Effector CD8-positive, alpha-beta T cell (primary cell): ENCODE results near the gene CAMK4.

Experiments used
- DNase-seq: peaks from one replicate; lab custom pipeline; 2025; lab: John Stamatoyannopoulos, UW

CAMK4 gene

DNA sequence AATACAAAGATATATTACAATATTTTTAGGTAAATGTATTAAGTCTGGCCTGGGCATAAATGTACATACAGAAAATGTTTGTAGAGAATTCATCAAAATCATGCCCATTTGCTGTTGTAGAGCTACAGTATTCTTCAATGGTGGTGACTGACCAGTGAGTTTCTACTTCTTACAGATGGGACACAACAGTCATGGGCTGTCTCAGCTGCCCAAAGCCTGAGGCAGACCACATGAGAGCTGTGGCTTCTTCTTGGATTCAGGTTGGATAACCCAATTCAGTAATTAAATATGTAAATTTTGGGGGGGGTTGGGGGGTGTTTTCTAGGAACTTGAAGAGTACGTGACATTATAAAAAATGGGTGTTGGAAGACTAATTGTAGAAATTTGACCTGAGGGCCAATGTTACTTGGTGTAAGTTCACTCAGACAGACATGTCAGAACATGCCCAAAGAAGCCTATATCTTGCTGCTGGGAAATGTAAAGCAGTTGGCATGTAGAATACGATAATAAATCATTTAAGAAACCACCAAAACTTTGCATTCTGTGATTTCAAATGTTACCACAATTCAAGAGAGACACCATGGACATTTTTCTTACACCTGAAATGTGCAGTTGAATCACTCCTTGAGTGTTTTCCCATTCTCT lies 270.3 kb downstream of the CAMK4 start:
- DNase-seq = no peak

DNA sequence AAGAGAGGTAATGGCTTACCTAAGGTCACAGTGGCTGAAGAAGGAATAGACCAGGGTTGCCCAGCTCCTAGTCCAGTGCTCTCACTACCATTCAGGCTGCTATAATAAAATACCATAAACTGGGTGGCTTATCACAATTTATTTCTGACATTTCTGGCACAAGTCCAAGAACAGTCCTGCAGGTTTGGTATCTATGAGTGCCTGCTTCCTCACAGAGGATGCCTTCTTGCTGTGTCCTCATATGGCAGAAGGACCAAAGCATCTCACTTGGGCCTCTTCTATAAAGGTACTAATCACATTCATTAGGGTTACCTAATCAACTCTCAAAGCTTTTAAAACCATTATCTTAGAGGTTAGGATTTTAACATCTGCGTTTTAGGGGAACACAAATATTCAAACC lies 271.0 kb downstream of the CAMK4 start:
- no peak for DNase-seq

DNA sequence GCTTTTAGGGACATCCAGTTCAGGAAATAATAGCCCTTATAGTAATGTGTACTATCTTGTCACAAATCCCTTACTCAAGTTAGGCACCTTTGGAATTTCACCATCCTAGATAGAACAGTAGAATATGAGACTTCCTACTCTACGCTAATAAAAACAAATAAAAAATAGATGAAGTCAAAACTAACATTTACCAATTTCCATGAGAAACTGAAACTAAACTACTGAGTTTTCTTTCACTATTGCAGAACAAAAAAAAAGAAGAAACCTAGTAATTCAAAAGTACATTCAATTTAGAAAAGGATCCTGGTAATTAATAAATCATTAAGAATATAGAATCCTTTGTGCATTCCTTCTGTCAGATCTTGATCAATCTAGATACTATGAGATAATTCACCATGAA lies 274.2 kb downstream of the CAMK4 start:
- DNase-seq = no peak

DNA sequence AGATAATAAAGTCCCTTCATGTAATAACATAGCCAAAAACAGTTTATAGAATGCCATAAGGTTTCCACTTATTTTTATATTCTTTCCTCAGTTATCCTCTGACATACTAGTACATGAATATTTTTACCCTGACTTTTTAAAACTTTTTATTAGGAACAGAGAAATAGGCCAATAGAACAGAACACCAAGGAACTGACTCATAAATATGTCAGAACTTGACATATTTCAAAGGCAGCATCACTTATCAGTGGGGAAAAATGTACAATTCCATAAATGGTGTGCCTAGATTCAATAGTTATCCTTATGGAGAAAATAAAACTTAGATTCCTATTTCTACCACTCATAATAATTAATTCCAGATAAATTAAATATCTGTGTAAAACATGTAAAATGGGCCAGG lies 278.8 kb downstream of the CAMK4 start:
- no peak for DNase-seq

DNA sequence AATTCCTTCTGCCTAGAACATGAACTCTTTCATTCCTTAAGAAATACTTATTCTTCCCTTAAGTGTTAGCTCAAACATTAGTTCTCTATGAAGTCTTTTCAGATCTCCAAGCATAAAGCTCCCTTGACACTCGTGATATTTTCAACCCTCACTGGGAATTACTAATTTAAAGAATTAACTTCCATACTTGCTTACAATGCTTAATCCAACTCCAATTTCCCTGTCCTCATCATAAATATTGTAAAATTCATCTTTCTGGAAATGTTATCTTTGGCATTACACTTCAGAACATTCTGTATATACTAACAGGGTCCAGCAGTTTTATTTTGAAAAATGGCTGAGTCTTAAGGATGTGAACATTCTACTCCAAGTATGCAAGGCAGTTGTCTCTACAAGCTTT lies 280.9 kb downstream of the CAMK4 start:
- DNase-seq = no peak

DNA sequence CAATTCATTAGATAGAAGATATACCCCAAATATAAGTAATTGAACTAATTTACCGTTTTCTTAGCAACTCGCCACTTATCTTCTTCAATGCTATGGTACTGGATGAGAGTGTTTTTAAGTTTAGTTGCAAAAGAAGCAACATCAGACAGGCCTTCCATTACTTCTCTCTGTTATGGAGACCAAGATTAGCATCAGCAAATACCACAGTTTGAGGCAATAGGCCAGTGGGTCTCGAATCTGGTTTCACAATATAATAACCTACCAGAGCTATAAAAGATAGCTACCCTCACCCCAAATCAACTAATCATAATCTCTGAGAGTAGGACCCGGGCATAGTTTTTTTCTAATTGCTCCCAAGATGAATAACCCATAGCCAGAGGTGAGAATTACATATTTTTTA lies 283.1 kb downstream of the CAMK4 start:
- no peak for DNase-seq

DNA sequence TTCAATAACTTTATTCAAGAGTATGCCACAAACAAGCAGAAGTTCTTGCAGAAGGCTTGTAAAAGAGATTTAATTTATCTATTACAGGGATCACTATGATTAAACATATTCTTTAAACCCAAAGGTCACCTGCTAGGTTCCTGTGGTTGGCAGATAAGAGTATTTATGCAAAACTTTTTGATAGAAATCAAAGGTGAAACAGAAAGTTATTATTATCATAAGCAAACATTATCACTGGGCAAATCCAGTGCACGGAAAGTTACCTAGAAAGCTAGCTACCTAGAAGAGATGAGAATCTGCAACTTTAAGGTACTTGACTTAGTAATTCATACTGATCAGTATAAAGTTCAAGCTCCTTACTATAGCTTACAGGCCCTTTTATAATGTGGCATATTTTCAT lies 284.9 kb downstream of the CAMK4 start:
- no peak for DNase-seq

DNA sequence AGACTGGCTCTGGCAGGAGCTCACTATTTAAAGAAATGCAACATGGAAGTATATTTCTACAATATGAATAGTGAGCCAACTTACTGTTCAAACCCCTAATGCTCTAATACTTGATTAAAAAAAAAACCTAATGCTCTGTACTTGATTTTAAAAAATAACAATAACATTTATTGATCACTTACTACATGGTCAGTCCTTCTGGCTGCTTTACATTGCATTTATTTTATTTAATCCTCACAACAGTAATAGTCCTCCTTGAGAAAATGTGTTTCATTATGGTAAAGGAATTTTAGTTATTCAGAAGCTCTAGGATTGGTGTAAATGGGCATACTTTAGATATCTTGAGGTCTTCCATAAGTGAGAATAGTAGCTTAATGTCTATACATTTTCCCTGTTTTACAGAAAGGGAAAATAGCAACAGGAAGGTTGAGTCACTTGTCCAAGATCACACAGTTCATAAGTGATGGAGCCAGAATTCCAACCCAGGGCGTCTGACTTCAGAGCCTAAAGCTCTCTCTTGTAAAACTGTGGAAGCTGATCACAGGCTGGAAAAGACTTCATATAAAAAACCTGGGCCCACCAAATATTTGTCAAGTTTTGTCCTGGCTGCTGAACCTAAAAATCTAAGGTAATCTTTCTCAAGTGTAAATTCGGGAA lies 287.1 kb downstream of the CAMK4 start:
- no peak for DNase-seq

DNA sequence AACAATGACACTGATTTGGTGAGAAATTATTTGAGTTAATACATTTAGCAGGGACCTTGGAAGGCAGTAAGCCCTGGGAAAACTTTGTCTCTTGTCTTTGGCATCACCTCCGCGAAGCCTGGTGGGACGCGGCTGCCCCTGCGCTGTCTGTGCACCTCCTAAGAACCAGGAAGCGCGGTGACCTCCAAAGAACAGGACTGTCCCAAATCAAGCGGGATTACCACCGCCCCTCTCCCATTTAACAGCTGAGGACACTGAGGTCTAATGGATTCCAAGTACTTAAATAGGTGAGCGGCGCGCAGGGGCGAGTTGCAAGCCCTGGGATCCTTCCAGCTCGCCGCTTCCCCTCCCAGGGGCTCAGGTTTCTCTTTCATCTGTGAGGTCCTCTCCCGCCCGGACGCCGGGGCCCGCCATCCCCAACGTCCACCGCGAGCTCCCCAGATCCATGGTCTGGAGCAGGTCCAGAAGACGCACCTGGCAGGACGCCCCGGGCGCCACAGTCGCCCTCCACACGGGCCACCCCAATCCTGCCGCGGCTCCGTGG lies 287.7 kb downstream of the CAMK4 start:
- peak; percentile 26 for DNase-seq

DNA sequence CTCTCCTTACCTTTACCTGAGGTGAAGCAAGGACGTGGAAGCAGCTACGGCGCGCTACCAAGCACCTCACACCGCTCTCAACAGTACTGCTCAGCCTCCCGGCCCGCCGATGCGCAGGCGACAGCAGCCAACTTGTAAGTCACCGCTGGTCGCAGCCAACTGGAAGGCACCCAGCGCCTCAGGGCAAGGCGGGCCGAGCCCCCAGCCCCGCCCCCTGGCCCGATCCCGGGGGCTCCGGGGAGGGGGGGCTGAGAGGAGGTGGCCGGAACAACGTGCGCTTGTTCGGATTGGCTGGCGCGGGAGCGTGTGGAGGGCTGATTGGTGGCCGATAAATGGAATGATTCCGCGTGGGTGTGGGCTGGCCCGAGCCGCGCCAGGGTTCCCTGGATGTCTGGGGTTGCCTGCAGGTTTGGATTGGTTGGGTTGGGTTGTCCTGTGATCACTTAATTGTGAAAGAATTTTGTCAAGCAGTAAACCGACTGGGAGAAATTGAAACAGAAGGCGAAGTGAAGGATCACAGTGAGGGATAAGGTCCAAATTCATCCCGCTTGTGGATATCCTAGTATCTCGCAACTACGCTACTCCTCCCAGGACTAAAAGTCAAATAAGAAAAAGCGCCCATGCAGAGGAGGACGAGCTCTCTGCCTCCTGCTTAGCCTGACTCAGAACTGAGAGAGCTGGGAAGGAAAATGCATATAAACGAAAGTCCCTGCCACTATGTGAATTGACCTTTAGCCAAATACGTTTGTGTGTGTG lies 288.4 kb downstream of the CAMK4 start, which contains the start of gene STARD4:
Gene STARD4, minus strand, starts transcription at position 161 of the 756 bp plus-strand sequence. CDS start 5,102 bp downstream, outside the sequence.
- peak; percentile 93 for DNase-seq

DNA sequence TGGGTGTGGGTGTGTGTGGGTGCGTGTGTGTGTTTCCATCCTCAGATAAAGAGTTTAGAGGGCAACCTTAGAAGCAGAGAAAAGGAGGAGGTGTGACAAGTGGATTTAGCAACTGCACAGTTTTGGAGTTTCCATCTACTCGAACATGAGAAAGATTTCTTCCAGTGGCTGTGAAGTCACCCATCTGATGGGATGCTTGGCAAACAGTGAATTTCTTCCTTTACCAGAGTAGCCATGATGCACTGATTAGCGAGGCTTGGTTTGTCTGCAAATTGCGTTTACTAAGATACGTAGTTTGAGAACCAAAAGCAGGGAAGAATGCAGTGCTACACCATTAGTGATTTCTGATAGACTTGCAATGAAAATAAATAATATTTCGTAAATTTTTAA lies 288.9 kb downstream of the CAMK4 start:
- no peak for DNase-seq

DNA sequence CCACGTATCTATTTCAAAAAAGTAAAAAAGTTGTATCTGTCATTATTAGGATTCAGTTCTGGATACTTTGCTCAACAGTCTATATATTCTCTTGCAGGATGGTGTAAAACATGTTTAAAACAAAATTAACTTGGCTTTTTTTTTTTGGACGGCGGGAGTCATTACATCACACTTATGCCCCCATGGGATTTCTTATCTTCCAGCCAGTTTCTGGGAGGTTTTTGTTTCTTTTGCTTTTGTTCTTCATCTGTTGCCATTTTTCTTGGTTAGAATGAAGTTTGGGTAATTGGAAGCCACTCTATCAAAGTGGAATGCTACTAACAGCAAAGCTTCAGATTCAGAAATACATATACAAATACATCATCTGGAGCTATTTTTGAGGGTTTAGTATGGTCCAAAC lies 289.9 kb downstream of the CAMK4 start:
- no peak for DNase-seq

DNA sequence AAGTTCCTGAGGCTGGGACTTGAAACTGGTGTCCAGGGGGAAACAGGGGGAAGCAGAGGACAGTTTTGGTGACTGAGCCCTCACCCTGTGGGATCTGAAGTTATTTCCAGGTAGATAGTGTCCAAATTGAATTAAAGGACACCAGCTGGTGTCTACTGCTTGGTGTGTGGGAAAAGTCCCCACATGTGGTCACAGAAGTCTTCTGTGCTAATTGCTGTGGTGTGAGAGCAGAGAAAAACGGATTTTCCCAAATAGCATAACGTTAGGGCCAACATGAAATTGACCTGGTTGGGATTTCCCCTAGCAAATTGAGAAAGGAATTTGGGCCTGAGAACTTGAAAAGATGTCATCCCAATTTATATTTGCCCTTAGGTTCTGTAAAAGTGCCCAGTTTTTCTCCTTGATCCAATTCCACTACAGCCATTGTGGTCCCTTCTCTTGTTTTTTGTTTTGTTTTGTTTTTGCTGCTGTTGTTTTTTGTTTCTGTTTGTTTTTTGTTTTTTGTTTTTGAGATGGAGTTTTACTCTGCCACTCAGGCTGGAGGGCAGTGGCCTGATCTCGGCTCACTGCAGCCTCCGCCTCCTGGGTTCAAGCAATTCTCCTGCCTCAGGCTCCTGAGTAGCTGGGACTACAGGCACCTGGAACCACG lies 293.8 kb downstream of the CAMK4 start:
- DNase-seq = no peak

DNA sequence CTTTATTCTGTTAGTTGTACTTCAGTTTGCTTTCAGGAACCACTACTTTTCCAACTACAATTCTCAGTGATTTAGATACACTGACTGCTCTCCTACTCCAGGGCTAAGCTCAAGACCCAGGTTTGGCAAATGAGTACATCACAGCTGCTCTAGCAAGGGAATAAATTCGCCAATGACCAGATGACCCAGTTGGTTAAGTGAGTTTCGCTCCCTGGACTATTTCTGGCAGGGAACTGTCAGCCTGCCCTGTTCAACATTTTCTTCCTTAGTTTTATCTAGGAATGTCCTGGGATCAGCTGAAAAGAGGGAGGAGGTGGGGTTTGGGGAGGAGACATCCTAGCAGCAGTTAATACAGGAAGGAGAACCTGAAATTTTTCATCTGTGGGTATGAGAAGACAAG lies 294.6 kb downstream of the CAMK4 start:
- no peak for DNase-seq

DNA sequence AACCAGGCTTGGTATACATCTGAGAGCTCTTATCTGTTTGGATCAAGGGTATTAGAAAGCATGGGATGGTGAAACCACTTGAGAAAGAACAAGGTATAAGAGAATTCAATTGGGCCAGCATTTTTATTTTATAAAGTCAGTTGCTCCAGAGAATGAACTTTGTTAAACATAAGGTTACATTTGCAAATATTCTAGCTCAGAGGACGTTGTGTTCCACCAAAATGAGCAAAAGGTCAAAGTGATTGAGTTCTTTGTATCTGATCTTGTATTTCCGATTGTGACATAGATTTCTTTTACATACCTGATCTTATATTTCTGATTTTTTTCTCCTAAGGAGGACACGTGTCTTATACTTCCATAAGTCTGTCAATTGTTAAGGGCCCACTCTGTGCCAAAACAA lies 296.7 kb downstream of the CAMK4 start:
- DNase-seq = no peak

DNA sequence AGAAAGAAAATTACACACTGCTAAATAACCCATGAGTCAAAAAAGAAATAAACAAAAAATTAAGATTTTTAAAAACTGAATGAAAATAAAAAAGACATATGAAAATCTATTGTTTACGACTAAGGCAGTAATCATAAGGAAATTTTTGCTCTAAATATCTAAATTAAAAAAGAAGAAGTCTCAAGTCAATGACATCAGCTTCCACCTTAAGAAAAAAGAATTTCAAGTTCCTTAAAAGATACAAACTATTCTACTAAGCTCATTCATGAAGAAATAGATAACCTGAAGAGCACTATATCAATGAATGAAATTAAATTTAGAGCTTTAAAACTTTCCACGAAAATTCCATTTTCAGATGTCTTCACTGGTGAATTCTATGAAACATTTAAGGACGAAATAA lies 303.9 kb downstream of the CAMK4 start:
- DNase-seq = no peak

DNA sequence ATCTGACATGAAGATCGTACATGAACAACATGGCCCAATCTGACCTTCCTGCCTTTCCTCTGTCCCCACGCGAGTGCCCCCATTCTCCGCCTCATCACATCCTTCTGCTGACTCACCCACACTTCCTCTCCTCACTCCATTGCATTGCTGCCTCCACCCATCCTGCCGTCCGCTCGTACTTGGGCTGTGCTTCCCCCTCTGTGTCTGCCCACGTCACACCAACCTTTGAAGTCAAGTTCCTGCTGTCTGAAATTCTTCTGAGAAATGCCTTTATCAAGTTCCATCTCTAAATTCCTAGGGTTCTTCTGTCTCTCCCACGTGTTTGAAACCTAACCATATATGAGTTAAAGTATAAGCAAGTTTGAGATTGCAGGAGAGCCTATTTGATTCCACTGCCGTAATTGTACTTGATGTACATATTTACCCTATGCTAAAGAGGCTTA lies 306.1 kb downstream of the CAMK4 start:
- peak; percentile 68 for DNase-seq

DNA sequence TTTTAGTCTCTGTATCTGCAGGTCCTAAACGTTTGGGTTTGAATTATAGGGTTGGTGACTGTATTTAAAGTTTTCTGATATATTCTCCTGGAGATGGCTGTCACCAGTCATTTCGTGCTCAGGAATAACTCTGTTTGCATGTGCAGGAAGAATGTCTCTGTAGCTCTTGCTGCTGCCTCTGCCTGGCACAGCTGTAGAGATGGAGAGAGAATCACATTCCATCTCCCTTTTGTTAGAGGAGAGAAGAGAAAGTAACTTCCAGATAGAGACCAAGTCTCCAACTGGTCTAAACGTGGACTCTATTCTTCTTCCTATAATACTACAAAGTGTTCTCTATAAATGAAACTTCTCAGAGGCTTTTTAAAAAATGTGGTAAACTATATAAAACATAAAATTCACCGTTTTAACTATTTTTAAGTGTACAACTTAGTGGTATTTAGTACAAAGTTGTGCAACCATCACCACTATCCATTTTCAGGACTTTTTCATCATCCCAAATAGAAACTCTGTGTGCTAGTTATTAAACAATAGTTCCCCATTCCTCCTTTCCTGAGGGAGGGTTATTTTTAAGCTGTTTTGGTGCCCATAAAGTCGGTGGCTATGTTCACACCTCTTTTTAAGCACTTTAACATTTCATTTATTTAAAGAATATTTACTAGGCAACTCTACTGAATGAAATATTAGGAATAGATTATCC lies 308.9 kb downstream of the CAMK4 start:
- no peak for DNase-seq

DNA sequence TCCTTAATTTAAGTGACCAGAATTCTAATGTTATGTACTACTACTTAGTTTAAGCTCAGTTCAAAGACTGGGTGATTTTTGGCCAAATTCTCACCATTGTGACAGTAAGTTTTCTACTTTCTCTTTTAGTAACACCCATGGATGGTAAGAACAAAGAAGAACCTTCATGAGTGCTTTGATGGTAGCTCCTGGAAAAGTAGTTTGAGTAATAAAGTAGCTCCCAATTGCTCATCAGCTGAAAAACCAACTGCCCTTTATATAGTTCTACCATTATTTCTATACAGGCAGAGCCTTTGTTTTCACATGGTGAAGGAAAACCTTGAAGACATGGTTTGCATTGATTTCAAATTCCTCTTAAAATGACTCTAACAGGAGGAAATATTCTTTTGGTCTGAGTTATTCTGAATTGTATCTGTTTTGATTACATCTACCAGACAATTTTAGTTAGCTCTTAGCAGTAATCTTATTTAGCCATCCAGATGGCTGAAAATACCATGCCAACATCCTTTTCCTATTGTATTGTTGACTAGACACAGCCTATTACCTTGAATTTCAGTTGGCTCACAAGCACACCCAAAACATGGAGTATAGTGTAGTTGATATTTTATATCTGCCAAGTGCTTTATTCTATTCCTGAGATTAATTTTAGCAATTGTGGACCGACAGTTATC lies 311.8 kb downstream of the CAMK4 start:
- no peak for DNase-seq

DNA sequence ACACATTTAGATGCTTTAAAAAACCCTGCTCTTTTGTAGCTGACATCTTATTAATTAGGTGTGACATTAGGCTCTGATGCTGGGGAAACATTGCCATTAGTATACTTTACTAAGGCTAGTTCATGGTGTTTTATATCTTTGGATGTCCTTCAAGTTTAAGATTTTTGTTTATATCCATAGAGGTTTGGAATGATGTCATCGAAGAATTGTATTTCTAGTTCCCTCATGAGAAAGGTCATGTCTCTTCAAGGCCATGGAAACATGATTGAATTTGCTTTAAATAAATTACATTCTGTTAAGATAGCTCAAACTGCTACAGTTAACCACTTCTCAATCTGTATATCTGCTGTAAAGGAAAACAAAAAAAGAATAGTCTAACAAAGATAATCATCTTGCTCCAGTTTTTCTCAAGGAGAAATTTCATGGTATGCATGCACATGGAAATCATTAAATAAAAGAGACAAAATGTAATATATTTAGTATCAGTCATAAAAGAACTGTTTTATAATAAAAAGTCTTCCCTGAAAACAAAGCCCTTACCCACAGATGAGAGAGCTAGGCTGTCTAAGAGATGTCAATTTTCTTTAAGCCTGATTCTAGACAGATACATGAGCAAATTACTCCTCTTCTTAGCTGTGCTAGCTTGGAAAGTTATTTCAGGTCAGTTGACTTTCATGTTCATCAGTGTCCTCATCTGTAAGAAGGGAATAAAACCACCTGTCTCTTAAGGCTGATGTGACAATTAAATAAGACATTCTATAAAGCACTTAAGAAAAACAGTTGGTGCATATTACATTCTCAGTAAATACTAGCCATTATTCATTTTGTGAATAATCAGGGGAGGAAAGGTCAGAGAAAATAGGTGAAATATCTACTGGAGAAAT lies 313.2 kb downstream of the CAMK4 start:
- DNase-seq = no peak
